Globus pallidus (tissue), 1 donor: Measurements from ENCODE around the gene MICU2.
"Not testable (repeated sequence)": the region's sequence is repeated elsewhere in the genome, so short reads cannot be mapped to it uniquely, and the experiment has no call there.

ENCODE experiments used
- DNase-seq: peaks from one replicate; pipeline ENCODE4 v3.0.0-alpha.2; 2015; ENCODE audit warnings: low spot score

Gene MICU2

GRCh38 chr13:21594715-21595545, 9.0 kb downstream of the MICU2 start:
- no peak for DNase-seq

GRCh38 chr13:21590665-21591456, 13.1 kb downstream of the MICU2 start:
- DNase-seq = not testable (repeated sequence)

GRCh38 chr13:21590231-21590630, 13.7 kb downstream of the MICU2 start:
- no peak for DNase-seq

- not testable (repeated sequence) for DNase-seq
Observed at GRCh38 chr13:21589510-21589909, 14.5 kb downstream of the MICU2 start.

GRCh38 chr13:21588411-21588810, 15.6 kb downstream of the MICU2 start:
- not testable (repeated sequence) for DNase-seq

GRCh38 chr13:21584973-21585592, 18.9 kb downstream of the MICU2 start:
- DNase-seq = no peak

GRCh38 chr13:21583478-21583877, 20.5 kb downstream of the MICU2 start:
- DNase-seq = no peak

- DNase-seq = no peak
Observed at GRCh38 chr13:21580736-21581135, 23.2 kb downstream of the MICU2 start.

GRCh38 chr13:21579754-21580316, 24.1 kb downstream of the MICU2 start:
- no peak for DNase-seq

- no peak for DNase-seq
Observed at GRCh38 chr13:21578748-21579147, 25.2 kb downstream of the MICU2 start.

GRCh38 chr13:21576426-21576825, 27.5 kb downstream of the MICU2 start:
- no peak for DNase-seq

- no peak for DNase-seq
Observed at GRCh38 chr13:21573920-21574712, 29.9 kb downstream of the MICU2 start.

- no peak for DNase-seq
Observed at GRCh38 chr13:21569686-21570085, 34.3 kb downstream of the MICU2 start.

- DNase-seq = no peak
Observed at GRCh38 chr13:21568854-21569253, 35.1 kb downstream of the MICU2 start.

GRCh38 chr13:21567714-21568113, 36.3 kb downstream of the MICU2 start:
- no peak for DNase-seq

GRCh38 chr13:21557995-21558394, 46.0 kb downstream of the MICU2 start:
- no peak for DNase-seq

- DNase-seq = no peak
Observed at GRCh38 chr13:21556051-21556450, 47.9 kb downstream of the MICU2 start.

GRCh38 chr13:21553261-21553660, 50.7 kb downstream of the MICU2 start:
- DNase-seq = not testable (repeated sequence)

GRCh38 chr13:21550918-21551317, 53.1 kb downstream of the MICU2 start:
- no peak for DNase-seq

- no peak for DNase-seq
Observed at GRCh38 chr13:21549633-21550032, 54.3 kb downstream of the MICU2 start.

GRCh38 chr13:21548577-21548976, 55.4 kb downstream of the MICU2 start:
- DNase-seq = no peak

GRCh38 chr13:21546372-21546771, 57.6 kb downstream of the MICU2 start:
- no peak for DNase-seq
